Kidney epithelial cell (primary cell): ENCODE results near the gene VEPH1. TPM values are rescaled to one million over a fixed set of nuclear protein-coding genes. Genes with fewer than 3 reads are reported as not detected.
A peak's percentile ranks its signal among the peaks of the same experiment; 100 is the strongest.

Experiments used
- DNase-seq: peaks from one replicate; pipeline ENCODE4 v3.0.0-alpha.2; 2010; ENCODE audit warnings: low read depth
- H3K27me3 ChIP-seq: 2 replicates; pipeline ENCODE4 v1.6.0; 2011; ENCODE audit warnings: low read length; ENCODE audit not compliant: control insufficient read depth, insufficient read depth
- H3K36me3 ChIP-seq: 2 replicates; pipeline ENCODE4 v1.5.1; 2011; ENCODE audit warnings: low read length; ENCODE audit not compliant: control insufficient read depth, insufficient read depth
- H3K4me3 ChIP-seq: 2 replicates; pipeline ENCODE4 v1.5.1; 2011; ENCODE audit warnings: low read depth, mild to moderate bottlenecking, control low read depth, low read length
- CTCF ChIP-seq: IDR thresholded peaks from 2 replicates; pipeline ENCODE4 v1.5.1; 2011; ENCODE audit warnings: mild to moderate bottlenecking, moderate library complexity, low read length, control low read depth, inconsistent platforms; ENCODE audit not compliant: insufficient read depth, poor library complexity, severe bottlenecking
- total RNA-seq: library from RNA; depleted of rRNA; stranded (reverse); fragments of >200 nt; gene quantifications from 2 replicates; pipeline ENCODE4 v1.2.3, GENCODE V29; 2015

Gene VEPH1
- total RNA-seq, 1 donor from 2014 or later, result 26.0 TPM

DNA sequence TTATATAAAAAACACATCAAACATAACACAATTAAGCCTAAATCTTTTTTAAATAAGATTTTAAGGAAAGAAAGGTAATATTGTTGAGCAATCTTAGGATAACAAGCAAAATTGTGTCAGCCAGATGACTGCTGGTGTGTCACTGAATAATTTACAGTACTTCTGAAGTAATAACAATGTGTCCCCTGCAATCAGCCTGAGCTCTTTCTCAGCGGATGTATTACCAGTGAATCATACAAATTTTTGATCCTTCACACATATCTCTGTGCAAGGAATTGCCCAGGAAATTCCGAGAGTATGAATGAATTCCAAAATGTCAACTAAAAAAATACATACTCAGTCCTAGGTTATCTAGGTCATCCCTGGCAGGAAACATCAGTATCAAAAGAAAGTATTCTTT, 143.2 kb downstream of the VEPH1 start:
- Histone ChIP-seq H3K4me3 (no peak overlapping the region), H3K36me3 (no peaks in the 10 kb centered on the region), H3K27me3 (no peaks in the 10 kb centered on the region)
- peak; percentile 67 for DNase-seq
- TF ChIP-seq CTCF, result no peak

- no peaks in the 10 kb centered on the region for H3K27me3 ChIP-seq
- H3K4me3 ChIP-seq, result no peak overlapping the region
These were observed 146.7 kb downstream of the VEPH1 start for GRCh38 chr3:157356541-157356940.

DNA sequence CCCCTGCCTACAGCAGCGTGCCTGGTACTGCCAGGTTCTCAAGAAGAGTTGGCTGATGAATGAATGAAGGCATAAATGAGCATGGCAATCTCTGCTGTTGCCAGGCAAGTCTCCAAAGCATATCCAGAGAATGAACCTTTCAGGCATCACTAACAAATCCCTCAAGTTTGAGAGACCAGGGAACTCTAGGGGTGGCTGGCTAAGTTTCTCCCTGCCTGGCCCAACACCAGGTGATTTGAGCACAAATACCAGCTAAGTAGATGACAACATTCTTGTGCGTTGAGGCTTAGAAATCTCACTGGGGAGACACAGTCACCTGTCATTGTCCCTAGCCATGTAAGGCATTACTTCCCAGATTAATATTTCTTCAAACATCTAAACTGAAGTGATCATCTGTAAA, 147.9 kb downstream of the VEPH1 start:
- no peaks in the 10 kb centered on the region for H3K36me3 ChIP-seq
- no peak for TF ChIP-seq CTCF
- no peak overlapping the region for H3K4me3 ChIP-seq
- no peak for DNase-seq
- no peaks in the 10 kb centered on the region for H3K27me3 ChIP-seq

More at GRCh38 chr3:157356541-157356940, 146.7 kb downstream of the VEPH1 start:
- no peak for TF ChIP-seq CTCF
- no peak for DNase-seq
- H3K36me3 ChIP-seq, result no peaks in the 10 kb centered on the region

- peak; percentile 37 for TF ChIP-seq CTCF
- H3K4me3 ChIP-seq, result no peak overlapping the region
- no peaks in the 10 kb centered on the region for H3K36me3 ChIP-seq
- no peak for DNase-seq
- H3K27me3 ChIP-seq, result no peaks in the 10 kb centered on the region
These were observed 148.5 kb downstream of the VEPH1 start for GRCh38 chr3:157354722-157355121.

GRCh38 chr3:157354254-157354653, 149.0 kb downstream of the VEPH1 start:
- DNase-seq, result no peak
- no peak overlapping the region for H3K4me3 ChIP-seq
- no peaks in the 10 kb centered on the region for H3K27me3 ChIP-seq
- H3K36me3 ChIP-seq, result no peaks in the 10 kb centered on the region
- no peak for TF ChIP-seq CTCF

- no peak for TF ChIP-seq CTCF
- Histone ChIP-seq H3K27me3 (no peaks in the 10 kb centered on the region), H3K4me3 (no peak overlapping the region), H3K36me3 (no peaks in the 10 kb centered on the region)
- no peak for DNase-seq
These were observed 149.6 kb downstream of the VEPH1 start for GRCh38 chr3:157353652-157354051.
